HCT116 (cell line): ENCODE results near the gene FAM111A.
"Not testable (repeated sequence)": the region's sequence is repeated elsewhere in the genome, so short reads cannot be mapped to it uniquely, and the experiment has no call there.

ENCODE experiments used
- CTCF ChIP-seq, 3 experiments: fragments of 200-600 bp in 1 of 3; sonication (generic) in 1 of 3; IDR thresholded peaks in 2 of 3; conservative IDR thresholded peaks in 1 of 3; 2 replicates each; pipeline ENCODE4 v1.5.1; 2012 to 2017; ENCODE audit warnings: low read depth in 2 of 3, low read length in 2 of 3, antibody characterized with exemption in 1 of 3, borderline replicate concordance in 1 of 3, control low read depth in 1 of 3, mild to moderate bottlenecking in 1 of 3, mixed read lengths in 1 of 3, mixed run types in 1 of 3, moderate library complexity in 1 of 3; ENCODE audit not compliant: insufficient read depth in 1 of 3
- EZH2 ChIP-seq: fragments of 200-600 bp; sonication (generic); IDR thresholded peaks from 2 replicates; pipeline ENCODE4 v1.6.1; 2017; ENCODE audit warnings: antibody characterized with exemption, mixed run types
- POLR2A ChIP-seq: IDR thresholded peaks from 2 replicates; pipeline ENCODE4 v1.7.0; 2011; ENCODE audit warnings: borderline replicate concordance; ENCODE audit not compliant: insufficient read depth, insufficient read length; ENCODE audit errors: extremely low read depth
- POLR2AphosphoS5 ChIP-seq: IDR thresholded peaks from 2 replicates; pipeline ENCODE4 v1.6.1; 2011; ENCODE audit warnings: mild to moderate bottlenecking, low read depth, low read length, moderate library complexity
- RAD21 ChIP-seq: IDR thresholded peaks from 2 replicates; pipeline ENCODE4 v1.6.1; 2012; ENCODE audit warnings: low read depth, mild to moderate bottlenecking
- SP1 ChIP-seq: IDR thresholded peaks from 2 replicates; pipeline ENCODE4 v1.6.1; 2012; ENCODE audit warnings: low read depth
- YY1 ChIP-seq: IDR thresholded peaks from 2 replicates; pipeline ENCODE4 v1.6.1; 2011; ENCODE audit warnings: low read length, low read depth, moderate library complexity, mild to moderate bottlenecking; ENCODE audit not compliant: insufficient replicate concordance; ENCODE audit errors: extremely low read depth
- TF ChIP-seq, protein P1 (sequence below): IDR thresholded peaks from 2 replicates; pipeline ENCODE4 v1.6.1; 2012

GRCh38 chr11:59097938-59098337, 44.7 kb upstream of the FAM111A start:
- TF ChIP-seq CTCF (IDR thresholded peaks at IDR 0.05 in 2 of 3, conservative IDR thresholded peaks at IDR 0.05 in 1 of 3; ENCODE audit: borderline replicate concordance in 1 of 3, insufficient read depth in 1 of 3, low read depth in 2 of 3, low read length in 2 of 3); POLR2A; YY1; POLR2AphosphoS5; RAD21; EZH2; SP1: not testable (repeated sequence)
- TF ChIP-seq, protein P1, sequence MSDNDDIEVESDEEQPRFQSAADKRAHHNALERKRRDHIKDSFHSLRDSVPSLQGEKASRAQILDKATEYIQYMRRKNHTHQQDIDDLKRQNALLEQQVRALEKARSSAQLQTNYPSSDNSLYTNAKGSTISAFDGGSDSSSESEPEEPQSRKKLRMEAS, result not testable (repeated sequence)
